HG03558 (cell line): ENCODE data around the gene SAG.

Source experiments
- ATAC-seq: cut with Tn5 transposase; IDR thresholded peaks from one replicate; pipeline ENCODE4 v1.9.1; 2021; ENCODE audit warnings: moderate number of reproducible peaks; ENCODE audit not compliant: unreplicated experiment; ENCODE audit errors: extremely low read depth

The SAG gene

DNA sequence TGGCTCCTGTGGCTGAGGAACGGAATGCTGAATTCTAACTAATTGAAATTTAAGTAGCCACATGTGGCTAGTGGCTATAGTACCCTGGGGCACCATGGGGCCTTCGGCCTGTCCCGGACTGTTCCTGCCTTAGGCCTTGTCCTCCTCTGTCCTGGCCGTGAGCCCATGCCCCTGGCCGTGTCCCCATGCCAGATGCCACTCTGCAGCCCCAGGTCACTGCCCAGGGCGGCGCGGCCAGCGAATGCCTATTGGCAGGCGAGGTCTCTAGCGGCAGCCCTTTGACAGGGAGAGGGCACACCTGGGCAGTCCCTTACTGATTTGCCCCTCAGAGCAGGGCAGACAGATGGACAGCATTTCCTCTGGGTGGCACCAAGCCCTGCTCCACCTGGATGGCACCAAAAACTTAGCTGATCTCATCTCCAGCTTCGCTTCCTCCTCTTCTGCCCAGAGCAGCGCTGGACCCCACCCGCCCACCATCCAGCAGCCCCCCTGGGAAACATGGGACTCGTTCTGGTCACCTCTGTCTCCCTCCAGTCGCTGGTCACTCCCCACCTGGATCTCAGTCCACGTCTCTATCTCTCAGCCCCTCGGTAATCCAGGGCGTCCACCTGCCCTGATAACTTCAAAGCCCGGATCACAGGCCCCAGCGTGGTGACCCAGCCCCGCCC lies 45.6 kb downstream of the SAG start:
- ATAC-seq, result no peak

DNA sequence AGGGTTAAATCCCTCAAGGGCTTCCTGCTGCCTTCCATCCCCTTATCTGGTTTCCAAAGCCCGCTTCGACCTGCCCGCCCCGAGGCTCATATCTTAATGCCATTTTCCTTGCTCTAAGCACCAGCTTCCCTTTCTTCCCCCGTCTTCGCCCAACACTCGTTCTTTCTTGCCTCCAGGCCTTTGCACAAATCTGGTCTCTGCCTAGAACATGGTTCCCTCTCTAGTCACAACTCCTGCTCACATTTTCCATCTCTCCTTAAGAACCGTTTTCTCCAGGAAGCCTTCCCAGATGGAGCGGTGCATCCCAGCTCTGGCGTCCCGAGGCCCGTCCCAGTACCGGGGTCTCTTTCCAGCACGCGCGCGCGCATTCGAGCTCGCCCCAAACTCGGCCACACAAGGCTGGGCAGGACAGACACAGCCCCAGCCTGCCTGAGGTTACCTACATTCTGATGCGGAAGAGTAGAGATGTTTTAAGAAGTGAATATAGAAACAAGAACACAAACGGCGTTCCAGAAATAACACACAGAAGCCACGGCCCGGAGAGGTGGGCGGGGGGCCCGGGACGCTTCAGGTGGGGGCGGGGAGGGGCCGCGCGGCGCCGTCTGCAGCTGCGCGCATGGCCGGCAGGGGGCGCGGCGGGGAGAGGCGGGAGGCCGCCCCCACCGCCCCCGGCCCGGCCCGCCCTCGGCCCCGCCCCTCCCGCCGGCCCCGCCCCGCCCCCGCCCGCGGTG lies 46.3 kb downstream of the SAG start, which contains the start of gene DGKD:
TSS of gene DGKD (plus strand) at position 726 of the 731 bp plus-strand sequence. CDS start 25 bp downstream, outside the sequence.
- peak; percentile 17 for ATAC-seq

DNA sequence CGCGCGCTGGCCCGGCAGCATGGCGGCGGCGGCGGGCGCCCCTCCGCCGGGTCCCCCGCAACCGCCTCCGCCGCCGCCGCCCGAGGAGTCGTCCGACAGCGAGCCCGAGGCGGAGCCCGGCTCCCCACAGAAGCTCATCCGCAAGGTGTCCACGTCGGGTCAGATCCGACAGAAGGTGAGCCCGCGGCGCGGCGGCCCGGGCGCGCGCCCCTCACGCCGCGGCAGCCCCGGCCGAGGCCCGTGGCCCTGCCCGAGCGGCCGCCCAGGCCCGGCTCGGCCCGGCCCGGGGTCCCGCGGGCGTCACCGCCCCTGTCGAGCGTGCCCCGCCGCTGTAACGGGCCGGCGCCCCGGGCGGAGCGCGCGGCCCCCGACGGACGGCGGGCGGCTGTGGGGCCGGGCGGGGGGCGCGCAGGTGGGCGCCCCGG lies 46.9 kb downstream of the SAG start:
- peak; percentile 26 for ATAC-seq

DNA sequence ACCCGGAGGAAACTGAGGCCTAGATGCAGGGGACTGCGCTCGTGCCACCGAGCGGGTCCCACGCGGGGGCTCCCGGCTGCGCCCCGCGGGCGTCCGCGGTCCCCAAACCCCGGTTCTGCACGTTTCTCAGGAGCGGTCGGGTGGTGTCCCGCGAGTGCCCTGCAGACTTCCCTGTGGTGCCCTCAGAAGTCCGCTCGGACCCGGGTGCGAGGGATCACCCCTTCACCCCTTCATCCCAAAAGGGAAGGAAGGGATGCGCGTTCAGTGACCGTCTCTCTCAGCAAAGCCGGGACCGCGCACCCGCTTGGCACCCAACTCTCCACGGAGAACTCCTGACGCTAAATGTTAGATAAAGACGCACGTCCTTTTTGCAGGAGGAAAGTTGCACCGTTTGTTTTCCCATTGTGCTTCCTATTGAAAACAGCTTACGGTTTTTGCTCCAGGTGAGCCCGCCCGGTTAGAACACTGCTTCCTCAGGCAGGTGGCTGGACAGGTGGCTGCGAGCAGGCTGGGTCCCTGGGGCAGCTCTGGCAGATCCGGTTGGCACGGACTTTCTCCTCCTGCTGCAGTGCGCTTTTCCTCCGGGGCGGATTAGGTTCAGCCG lies 47.5 kb downstream of the SAG start:
- no peak for ATAC-seq

DNA sequence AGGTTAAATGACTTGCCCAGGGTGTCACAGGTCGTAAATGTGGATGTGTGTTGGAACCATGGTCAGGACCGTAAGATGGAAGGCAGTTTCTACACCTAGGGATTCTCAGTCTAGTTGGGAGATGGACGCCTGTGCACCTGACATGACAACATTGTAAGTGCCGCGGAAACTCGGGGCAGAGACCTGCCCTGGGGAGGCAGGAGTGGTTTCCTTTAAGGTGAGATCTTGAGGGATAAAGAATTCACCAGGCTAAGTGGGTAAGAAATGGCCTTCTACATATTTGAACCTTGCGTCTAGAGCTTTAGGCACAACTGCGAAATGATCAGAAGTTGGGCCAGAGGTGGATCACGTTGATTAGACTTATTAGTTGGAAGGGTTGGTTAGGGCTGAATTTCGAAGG lies 48.3 kb downstream of the SAG start:
- no peak for ATAC-seq

DNA sequence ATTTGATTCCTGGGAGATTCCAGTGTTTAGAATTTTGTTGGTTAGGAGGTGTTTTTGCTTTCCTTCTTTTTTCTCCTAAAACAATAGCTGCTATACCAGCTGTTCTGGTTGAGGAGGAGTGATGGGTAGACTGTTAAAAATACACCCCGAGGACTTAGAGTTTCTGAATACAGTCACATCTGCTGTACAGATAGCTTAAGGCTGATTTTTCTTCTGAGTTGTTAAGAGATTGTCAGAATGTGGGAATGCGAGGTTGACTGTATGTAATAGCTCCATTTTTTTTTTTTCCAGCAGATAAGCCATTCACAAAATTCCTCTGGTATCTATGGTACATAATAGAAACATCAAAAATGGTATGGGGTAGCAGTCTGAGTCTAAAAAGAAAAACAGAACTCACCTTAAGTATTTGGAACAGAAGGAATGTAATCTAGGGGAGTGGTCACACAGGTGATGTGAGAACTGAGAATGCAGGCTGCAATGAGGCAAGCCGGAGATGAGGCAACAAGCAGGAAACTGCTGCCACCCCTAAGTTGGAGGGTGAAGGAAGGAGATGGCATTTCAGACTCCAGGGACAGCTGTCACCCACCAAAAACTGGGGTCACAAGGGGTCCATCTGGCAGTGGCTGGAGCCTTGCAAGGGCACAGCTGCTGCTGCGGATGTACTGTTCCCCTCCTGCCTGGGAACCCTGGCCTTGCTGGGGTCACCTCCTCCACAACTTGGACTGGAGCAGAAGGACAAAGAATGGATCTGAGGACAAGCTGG lies 49.1 kb downstream of the SAG start:
- ATAC-seq, result no peak

DNA sequence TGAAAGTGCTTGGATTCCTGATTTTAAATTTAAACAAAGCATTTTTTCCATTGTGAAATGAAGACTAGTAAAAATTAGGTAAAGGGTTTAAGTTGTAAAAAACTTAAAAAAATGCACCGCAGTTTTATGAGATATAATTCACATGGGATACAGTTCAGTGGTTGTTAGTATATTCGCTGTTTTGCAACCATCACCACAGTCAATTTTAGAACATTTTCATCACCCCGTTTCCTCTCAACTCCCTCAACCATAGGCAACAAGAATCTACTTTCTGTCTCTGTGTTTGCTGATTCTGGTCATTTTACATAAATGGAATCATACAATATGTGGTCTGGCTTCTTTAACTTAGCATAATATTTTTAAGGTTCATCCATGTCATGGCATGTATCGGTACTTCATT lies 50.7 kb downstream of the SAG start:
- no peak for ATAC-seq

DNA sequence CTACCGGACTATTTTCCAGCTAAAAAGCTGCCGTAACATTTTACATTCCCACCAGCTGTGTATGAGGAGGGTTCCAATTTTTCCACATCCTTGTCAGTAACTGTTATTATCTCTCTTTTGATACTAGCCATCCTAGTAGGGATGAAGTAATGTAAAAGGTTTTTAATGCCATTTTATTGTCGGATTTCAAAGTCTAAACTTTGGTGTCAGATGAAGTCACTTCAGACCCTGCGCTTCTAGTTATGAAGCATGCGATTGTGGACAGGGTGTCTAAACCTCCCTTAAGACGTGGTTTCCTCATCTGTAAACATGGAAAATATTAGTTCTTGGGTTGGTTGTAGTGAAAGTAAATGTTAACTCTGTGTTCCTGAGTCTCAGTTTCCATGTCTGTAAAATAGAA lies 51.3 kb downstream of the SAG start:
- ATAC-seq, result no peak

DNA sequence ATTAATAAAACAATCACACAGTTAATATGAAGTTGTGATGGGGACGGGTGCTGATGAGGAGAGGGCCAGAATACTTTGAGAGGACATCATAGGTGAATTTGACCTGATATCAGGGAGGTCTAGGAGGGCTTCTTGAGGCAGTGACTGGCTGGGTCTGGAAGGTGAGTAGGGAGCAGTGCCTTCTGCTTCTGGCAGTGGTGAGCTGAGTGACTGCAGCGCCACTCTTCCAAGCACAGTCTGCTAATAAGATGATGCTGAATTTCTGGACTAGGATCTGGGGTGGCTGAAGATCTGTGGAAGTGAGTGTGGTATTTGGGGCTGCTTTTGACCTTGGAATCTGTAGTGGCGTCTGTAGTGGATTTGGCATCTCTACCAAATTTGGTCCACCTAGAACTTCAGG lies 52.2 kb downstream of the SAG start:
- no peak for ATAC-seq

DNA sequence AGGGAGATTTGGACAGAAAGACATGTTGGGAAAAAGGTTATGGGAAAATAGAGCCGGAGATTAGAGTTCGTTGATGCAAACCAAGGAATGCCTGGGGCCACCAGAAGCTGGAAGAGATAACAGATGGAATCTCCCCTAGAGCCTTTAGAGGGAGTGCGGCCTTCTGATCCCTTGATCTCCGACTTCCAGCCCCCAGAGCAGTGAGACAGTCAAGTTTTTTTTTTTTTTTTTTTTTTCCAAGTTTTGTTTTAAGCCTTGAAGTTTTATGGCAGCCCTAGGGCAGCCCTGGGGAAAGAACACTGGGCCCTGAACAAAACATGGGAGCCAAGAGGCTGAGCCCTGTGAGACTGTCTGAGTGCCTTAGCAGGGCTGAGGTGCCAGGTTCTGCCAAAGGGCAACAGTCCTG lies 53.2 kb downstream of the SAG start:
- no peak for ATAC-seq

DNA sequence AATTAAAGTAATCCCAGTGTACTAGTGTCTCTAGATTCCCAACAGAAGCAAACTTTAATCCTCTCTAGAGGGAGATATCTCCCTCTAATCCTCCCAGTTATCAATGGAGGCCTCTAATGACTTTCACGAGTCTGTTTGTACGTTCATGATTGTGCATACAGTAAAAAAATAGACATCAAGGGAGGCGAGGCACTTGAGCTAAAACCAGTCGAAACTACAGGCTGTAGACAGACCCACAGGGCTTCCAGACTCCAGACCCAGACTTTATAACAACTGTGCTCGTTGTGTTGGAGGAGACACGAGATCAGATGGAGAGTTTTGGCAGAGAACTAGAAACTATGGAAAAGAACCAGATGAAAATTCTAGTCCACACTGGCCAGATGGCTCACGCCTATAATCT lies 53.7 kb downstream of the SAG start:
- no peak for ATAC-seq

DNA sequence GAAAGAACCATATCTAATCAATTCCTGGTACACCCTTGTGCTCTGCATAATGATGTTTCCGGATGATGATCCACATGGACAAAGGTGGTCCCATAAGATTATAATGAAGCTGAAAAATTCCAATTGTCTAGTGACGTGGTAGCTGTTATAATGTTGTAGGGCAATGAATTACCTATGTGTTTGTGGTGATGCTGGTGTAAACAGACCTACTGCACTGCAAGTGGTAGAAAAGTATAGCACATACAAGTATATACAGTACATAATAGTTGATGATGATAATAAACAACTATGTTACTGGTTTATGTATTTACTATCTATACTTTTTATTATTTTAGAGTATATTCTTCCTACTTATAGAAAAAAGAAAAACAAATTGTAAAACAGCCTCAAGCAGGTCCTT lies 55.1 kb downstream of the SAG start:
- no peak for ATAC-seq

DNA sequence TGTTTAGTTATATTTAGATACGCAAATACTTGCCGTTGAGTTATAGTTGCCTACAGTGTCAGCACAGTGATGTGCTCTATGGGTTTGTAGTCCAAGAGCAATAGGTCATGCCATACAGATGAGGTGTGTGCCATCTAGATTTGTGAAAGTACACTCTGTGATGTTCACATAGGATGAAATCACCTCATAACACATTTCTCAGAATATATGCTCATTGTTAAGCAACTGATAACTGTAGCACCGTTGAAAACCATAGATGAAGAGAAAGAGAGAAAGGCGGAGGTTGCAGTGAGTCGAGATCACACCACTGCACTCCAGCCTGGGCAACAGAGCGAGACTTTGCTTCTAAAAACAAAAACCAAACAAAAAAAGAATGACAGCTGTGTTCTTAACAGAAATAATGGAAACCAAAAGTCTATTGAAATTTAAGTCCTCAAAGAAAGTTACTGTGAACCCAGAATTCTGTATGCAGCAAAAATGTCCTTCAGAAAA lies 56.2 kb downstream of the SAG start:
- ATAC-seq, result no peak

DNA sequence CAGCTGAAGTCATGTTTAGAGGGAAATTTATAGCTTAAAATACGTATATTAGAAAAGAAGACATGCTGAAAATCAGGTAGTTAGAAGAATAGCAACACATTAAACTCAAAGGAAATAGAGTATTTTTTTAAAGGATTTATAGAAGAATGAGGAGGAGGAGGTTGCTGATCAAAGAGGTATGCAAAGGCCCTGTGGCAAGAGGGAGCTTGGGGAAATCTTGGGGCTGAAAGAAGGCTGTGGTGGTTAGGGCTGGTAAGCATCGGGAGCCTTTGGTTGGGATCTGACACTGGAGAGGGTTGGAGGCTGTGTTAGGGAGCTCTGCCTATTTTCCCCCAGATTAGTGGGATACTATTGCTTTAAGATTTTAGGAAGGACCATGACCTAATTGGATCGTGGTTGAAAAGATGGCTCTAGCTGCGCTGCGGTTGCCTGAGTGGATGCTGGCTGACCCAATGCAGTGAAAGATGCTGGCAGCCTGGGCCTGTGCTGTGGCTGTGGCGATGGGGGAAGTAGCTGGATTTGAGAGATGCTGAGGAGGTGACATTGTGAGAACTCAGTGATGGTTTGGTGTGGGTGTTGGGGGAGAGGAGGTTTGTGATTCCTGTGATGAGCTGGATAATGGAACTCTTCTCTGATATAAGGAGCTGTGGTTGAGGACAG lies 58.4 kb downstream of the SAG start:
- ATAC-seq, result no peak

DNA sequence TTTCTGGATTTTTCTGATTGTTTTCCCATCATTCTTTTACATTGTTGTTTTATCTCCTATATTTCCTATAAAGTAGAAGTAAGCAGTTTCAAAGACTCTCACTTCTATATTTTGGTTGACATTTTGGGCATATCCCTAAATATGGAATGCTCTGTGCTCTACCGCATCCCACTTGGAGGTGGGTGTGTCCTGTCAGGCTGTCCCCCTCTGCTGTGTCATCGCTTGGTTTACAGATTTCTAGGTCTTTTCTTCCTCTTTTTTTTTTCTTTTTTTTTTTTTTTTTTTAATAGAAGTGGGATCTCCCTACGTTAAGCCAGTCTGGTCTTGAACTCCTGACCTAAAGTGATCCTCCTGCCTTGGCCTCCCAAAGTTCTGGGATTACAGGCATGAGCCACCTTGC lies 60.0 kb downstream of the SAG start:
- no peak for ATAC-seq

DNA sequence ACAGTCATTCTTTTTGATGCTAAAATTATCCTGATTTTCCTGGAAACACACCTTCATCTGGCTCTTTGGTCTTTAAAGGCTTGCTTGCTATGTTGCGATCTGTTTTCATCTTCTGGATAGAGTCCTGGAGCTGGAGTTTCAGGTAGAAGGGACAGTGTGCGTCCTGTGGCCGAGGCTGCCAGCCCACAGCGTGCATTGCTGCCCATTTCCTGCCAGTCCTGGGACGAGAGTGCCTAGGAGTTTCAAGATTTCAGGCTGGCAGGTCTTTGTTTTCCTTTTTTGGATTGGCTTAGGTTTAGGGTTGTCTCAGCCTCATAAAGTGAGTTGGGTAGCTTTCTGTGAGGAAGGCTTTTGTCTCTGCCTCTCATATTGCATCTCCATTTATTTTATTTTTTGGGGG lies 61.1 kb downstream of the SAG start:
- ATAC-seq, result no peak

DNA sequence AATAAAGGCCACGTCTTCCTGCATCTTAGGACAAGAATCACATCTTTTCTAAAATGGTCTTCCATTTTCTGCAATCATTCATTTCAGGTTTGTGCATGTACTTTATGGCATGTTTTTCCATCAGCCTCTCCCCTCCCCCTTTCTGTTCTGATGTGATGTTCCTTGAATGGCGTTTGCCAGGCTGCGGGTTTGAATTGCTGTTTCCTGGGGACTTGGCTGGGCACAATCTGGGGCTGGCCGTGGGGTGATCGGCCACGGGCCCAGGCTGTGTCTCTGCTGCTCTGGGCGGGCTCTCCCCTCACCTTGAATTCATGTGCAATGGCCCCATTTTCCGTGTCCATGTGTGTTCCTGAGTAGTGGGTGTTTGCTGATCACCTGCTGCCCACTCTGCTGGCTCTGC lies 61.8 kb downstream of the SAG start:
- ATAC-seq, result no peak

DNA sequence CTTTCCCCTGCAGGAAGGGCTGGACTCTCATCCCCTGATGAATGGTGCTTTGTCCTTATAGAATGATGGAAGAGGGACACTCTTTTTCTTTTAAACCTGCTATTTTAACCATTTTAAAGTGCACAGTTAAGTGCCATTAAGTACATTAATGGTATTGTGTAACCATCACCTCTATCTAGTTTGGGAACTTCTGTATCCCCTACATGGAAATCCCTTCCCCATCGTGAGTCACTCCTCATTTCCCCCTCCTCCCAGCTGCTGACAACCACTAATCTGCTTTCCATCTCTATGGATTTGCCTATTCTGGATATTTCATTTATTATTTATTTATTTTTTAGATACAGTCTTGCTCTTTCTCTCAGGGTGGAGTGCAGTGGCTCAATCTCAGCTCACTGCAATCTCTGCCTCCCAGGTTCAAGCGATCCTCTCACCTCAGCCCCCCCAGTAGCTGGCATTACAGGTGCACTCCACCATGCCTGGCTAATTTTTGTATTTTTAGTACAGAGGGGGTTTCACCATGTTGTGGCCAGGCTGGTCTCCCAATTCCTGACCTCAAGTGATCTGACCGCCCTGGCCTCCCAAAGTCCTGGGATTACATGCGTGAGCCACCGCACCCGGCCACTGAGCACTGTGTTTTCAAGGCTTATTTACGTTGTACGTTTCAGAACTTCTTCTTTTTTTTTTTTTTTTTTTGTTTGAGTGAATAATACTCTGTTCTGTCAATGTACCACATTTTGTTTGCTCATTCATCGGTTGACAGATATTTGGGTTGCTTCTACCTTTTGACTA lies 62.5 kb downstream of the SAG start:
- ATAC-seq, result no peak

DNA sequence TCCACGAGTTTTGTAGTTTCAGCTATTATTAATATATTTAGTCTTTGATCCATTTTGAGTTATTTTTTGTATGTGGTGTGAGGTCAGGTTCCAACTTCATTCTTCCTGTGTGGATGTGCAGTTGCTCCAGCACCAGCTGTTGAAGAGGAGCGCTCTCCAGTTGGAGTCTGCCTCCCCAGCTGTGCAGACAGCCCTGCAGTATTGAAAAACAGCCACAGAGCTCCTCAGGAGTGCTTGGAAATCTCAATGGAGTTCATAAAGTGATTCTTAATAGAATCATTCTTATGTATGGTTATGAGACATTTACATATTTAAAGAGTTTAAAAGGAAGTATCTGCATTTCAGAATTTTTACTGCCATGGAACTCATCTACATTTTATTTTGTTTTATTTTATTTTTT lies 64.0 kb downstream of the SAG start:
- no peak for ATAC-seq
